ENCODE data around the gene SYNE4. TPM values are rescaled to one million over a fixed set of nuclear protein-coding genes. Genes with fewer than 3 reads are reported as not detected.
"Not testable (repeated sequence)": the region's sequence is repeated elsewhere in the genome, so short reads cannot be mapped to it uniquely, and the experiment has no call there.

SYNE4 gene
- total RNA-seq, 4 donors from 2014 or later, result 1.2 to 9.0 (median 2.9) TPM; not detected in 1

DNA sequence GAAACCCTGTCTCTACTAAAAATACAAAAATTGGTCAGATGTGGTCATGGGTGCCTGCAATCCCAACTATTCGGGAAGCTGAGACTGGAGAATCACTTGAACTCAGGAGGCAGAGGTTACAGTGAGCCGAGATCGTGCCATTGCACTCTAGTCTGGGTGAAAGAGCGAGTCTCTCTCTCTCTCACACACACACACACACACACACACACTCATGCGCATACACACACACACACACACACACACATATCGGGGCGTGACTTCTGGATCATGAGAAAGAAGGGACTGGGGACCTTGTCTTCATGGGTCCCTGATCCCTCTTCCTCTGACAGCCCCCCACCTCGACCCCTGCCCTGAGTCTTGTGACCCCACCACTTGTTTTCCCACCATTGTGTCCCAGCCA, 25.4 kb downstream of the SYNE4 start:
- no peak overlapping the region for H3K4me3 ChIP-seq
- H3K4me1 ChIP-seq, result peaks cover 0 to 11% (median 10%) of the 10 kb centered on the region in 4 donors
- in situ Hi-C loops (cut with MboI; ENCODE audit: low pct_ligation_motif_present in 1 of 4, low pct_unique_long_range_greater_than_20kb in 1 of 4, low sequenced_read_pairs in 3 of 4), result no loop called here
- intact Hi-C loops (cut with DNase I; ENCODE audit: low total_unique reads), result no loop called here
- H3K27ac ChIP-seq, result no peak overlapping the region
- no peak for DNase-seq
- no peaks in the 10 kb centered on the region for H3K9me3 ChIP-seq
- H3K27me3 ChIP-seq, result peaks cover 38% of the 10 kb centered on the region
- no peaks in the 10 kb centered on the region for H3K36me3 ChIP-seq
- 74% methylated on average over 8 of the region's 8 CpGs; no CpG with 5 or more reads in 1 of the 2 donors for WGBS, 2 donors (ENCODE audit: low coverage in 1 of 2)
- TF ChIP-seq POLR2AphosphoS5 (IDR thresholded peaks at IDR 0.05) (no peak), EP300 (IDR thresholded peaks at IDR 0.05; ENCODE audit: low read depth) (no peak), POLR2A (IDR thresholded peaks at IDR 0.05) (no peak)
- TF ChIP-seq, protein P1, sequence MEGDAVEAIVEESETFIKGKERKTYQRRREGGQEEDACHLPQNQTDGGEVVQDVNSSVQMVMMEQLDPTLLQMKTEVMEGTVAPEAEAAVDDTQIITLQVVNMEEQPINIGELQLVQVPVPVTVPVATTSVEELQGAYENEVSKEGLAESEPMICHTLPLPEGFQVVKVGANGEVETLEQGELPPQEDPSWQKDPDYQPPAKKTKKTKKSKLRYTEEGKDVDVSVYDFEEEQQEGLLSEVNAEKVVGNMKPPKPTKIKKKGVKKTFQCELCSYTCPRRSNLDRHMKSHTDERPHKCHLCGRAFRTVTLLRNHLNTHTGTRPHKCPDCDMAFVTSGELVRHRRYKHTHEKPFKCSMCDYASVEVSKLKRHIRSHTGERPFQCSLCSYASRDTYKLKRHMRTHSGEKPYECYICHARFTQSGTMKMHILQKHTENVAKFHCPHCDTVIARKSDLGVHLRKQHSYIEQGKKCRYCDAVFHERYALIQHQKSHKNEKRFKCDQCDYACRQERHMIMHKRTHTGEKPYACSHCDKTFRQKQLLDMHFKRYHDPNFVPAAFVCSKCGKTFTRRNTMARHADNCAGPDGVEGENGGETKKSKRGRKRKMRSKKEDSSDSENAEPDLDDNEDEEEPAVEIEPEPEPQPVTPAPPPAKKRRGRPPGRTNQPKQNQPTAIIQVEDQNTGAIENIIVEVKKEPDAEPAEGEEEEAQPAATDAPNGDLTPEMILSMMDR (IDR thresholded peaks at IDR 0.05), result no peak

DNA sequence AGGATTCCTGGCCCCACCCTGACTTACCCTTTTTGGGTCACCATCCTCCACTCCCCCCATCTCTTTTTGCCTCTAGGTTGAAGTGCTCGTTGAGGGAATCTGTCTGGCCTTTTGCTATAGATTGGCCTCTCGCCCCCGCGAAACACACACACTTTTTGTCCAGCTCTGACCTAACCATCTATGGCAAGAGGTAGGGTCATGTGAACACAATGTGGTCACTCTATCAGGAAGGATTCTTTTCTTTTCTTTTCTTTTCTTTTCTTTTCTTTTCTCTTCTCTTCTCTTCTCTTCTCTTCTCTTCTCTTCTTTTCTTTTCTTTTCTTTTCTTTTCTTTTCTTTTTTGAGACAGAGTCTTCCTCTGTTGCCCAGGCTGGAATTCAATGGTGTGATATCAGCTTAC, 27.6 kb downstream of the SYNE4 start:
- H3K27me3 ChIP-seq, result peaks cover 18% of the 10 kb centered on the region
- H3K9me3 ChIP-seq; H3K27ac ChIP-seq; intact Hi-C loops (cut with DNase I; ENCODE audit: low total_unique reads); H3K36me3 ChIP-seq; DNase-seq; in situ Hi-C loops (cut with MboI; ENCODE audit: low pct_ligation_motif_present in 1 of 4, low pct_unique_long_range_greater_than_20kb in 1 of 4, low sequenced_read_pairs in 3 of 4); H3K4me3 ChIP-seq; H3K4me1 ChIP-seq: not testable (repeated sequence)
- WGBS, 2 donors (ENCODE audit: low coverage in 1 of 2), result 63 to 78% methylated on average over 4 of the region's 4 CpGs

DNA sequence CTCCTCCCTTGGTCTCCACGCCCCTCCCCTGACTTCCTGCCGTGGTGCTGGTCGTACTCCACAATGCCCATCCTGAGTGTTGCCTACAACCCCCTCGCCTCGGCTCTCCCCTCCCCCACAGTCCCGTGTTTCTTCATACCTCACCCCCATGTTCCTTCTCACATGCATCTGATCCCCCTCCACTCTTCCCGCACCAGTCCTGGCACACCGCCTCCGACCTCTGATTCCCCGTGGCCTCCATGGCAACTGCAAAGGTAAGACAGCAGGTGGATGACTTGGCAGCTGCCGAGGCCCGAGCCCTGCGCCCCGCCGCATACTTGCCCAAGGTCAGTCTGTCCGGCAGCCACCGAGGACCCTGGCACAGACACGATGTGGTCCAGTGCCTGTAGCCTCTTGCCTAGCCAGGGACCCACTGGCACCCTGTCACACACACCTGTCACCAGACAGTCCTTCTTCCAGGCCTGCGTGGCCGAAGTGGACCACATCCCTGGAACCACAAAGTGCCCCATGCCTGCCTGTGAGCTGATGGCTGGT, 29.7 kb downstream of the SYNE4 start:
- DNase-seq, result no peak
- Histone ChIP-seq H3K9me3 (no peaks in the 10 kb centered on the region), H3K27ac (no peak overlapping the region), H3K4me1 (no peaks in the 10 kb centered on the region), H3K4me3 (no peak overlapping the region), H3K27me3 (peaks cover 11% of the 10 kb centered on the region), H3K36me3 (no peaks in the 10 kb centered on the region)
- in situ Hi-C loops (cut with MboI; ENCODE audit: low pct_ligation_motif_present in 1 of 4, low pct_unique_long_range_greater_than_20kb in 1 of 4, low sequenced_read_pairs in 3 of 4), result no loop called here
- TF ChIP-seq, protein P1 (IDR thresholded peaks at IDR 0.05), result no peak
- no peak for TF ChIP-seq POLR2A (IDR thresholded peaks at IDR 0.05)
- no peak for TF ChIP-seq EP300 (IDR thresholded peaks at IDR 0.05; ENCODE audit: low read depth)
- no peak for TF ChIP-seq POLR2AphosphoS5 (IDR thresholded peaks at IDR 0.05)
- intact Hi-C loops (cut with DNase I; ENCODE audit: low total_unique reads), result no loop called here
- WGBS, 2 donors (ENCODE audit: low coverage in 1 of 2), result 37 to 69% methylated on average over 9 to 20 of the region's 20 CpGs

DNA sequence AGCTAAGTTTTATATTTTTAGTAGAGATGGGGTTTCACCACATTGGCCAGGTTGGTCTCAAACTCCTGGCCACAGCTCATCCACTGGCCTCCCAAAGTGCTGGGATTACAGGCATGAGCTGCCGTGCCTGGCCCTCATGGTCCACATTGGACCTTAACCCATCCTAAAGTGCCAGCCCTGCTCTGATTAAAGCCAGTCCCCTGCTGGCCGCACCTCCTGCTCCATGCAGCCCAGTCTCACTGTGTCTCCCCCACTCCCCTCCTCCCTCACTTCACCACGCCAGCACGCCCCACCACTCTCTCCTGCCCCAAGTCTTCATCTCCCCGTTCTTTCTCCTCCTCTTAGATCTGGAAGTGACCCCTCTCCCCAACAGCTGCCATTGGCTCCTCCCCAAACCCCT, 30.3 kb downstream of the SYNE4 start:
- Histone ChIP-seq H3K4me3 (no peak overlapping the region), H3K9me3 (no peaks in the 10 kb centered on the region), H3K27me3 (peaks cover 11% of the 10 kb centered on the region), H3K27ac (no peak overlapping the region), H3K4me1 (no peaks in the 10 kb centered on the region), H3K36me3 (no peaks in the 10 kb centered on the region)
- no peak for DNase-seq
- intact Hi-C loops (cut with DNase I; ENCODE audit: low total_unique reads) (no loop called here), in situ Hi-C loops (cut with MboI; ENCODE audit: low pct_ligation_motif_present in 1 of 4, low pct_unique_long_range_greater_than_20kb in 1 of 4, low sequenced_read_pairs in 3 of 4) (no loop called here)
- 45% methylated on average over 5 of the region's 5 CpGs; no CpG with 5 or more reads in 1 of the 2 donors for WGBS, 2 donors (ENCODE audit: low coverage in 1 of 2)
- TF ChIP-seq POLR2A (IDR thresholded peaks at IDR 0.05) (no peak), EP300 (IDR thresholded peaks at IDR 0.05; ENCODE audit: low read depth) (no peak), POLR2AphosphoS5 (IDR thresholded peaks at IDR 0.05) (no peak)
- TF ChIP-seq, protein P1 (IDR thresholded peaks at IDR 0.05), result no peak
